Activated CD8-positive, alpha-beta T cell treated with anti-CD3 and anti-CD28 coated beads for 36 hours (primary cell): ENCODE results near the gene ARPC4. TPM values are rescaled to one million over a fixed set of nuclear protein-coding genes. Genes with fewer than 3 reads are reported as not detected.
A peak's percentile ranks its signal among the peaks of the same experiment; 100 is the strongest.
"Not testable (repeated sequence)": the region's sequence is repeated elsewhere in the genome, so short reads cannot be mapped to it uniquely, and the experiment has no call there.

Experiments
- ATAC-seq: fragments of 200-7000 bp; cut with Tn5 transposase; one replicate; pipeline ENCODE4 v1.10.0; 2021; ENCODE audit warnings: mild to moderate bottlenecking, moderate library complexity
- CTCF ChIA-PET: fragments of 350-600 bp; sonication (Branson Sonifier 250); formaldehyde crosslinking; loops from one replicate; lab custom pipeline; 2021; ENCODE audit warnings: antibody characterized with exemption; lab: Charles Lee
- POLR2A ChIA-PET: fragments of 350-600 bp; sonication (Branson Sonifier 250); formaldehyde crosslinking; loops from one replicate; lab custom pipeline; 2021; ENCODE audit warnings: antibody characterized with exemption; lab: Charles Lee
- DNase-seq: peaks from one replicate; pipeline ENCODE4 v3.0.0-alpha.2; 2020
- H3K27ac Mint-ChIP-seq: one replicate; pipeline ENCODE4 v1.8.0; 2021; ENCODE audit warnings: mild to moderate bottlenecking, mixed read lengths
- H3K27me3 Mint-ChIP-seq: one replicate; pipeline ENCODE4 v1.8.0; 2021; ENCODE audit warnings: mixed read lengths
- H3K36me3 Mint-ChIP-seq: one replicate; pipeline ENCODE4 v1.8.0; 2021; ENCODE audit warnings: low read depth, mixed read lengths
- H3K4me1 Mint-ChIP-seq: one replicate; pipeline ENCODE4 v1.8.0; 2021; ENCODE audit warnings: low read depth, mixed read lengths
- H3K4me3 Mint-ChIP-seq: one replicate; pipeline ENCODE4 v1.8.0; 2021; ENCODE audit warnings: mild to moderate bottlenecking, moderate library complexity, mixed read lengths
- H3K9me3 Mint-ChIP-seq: one replicate; pipeline ENCODE4 v1.8.0; 2021; ENCODE audit warnings: mixed read lengths
- CTCF ChIP-seq: fragments of 200-600 bp; IDR thresholded peaks from one replicate; pipeline ENCODE4 v1.8.0; 2022; ENCODE audit warnings: antibody characterized with exemption, mild to moderate bottlenecking
- intact Hi-C: fragments of 100-400 bp; cut with micrococcal nuclease; formaldehyde crosslinking; loops from one replicate; pipeline ENCODE4 v1.10.0; 2022
- total RNA-seq, 2 experiments: library from RNA; stranded (reverse); gene quantifications; one replicate each; pipeline ENCODE4 v1.2.3, GENCODE V29; 2021

Gene ARPC4
- total RNA-seq, 2 experiments from 2014 or later: 205 to 208 TPM

- Mint-ChIP-seq H3K36me3 (peaks cover 16% of the 10 kb centered on the region), H3K9me3 (no peaks in the 10 kb centered on the region), H3K27me3 (no peaks in the 10 kb centered on the region), H3K27ac (no peak overlapping the region), H3K4me1 (peaks cover 23% of the 10 kb centered on the region), H3K4me3 (no peak overlapping the region)
- ATAC-seq: no peak
- intact Hi-C loops: loop anchor here (5.0 kb wide), 1 partner anchor 86 kb away; the partner anchor contains the start of gene CRELD1
- ChIA-PET CTCF (interaction anchor here (1.4 to 1.7 kb wide), 2 partner anchors 68 to 86 kb away, joined by 3 to 10 read pairs; no protein-coding TSS in a partner anchor), POLR2A (interaction anchor here (0.6 kb wide), 1 partner anchor 16 kb away, joined by 3 read pairs; no protein-coding TSS in a partner anchor)
- DNase-seq: no peak
- TF ChIP-seq CTCF: no peak
These were observed 53.3 kb downstream of the ARPC4 start for GRCh38 chr3:9846231-9846630.

GRCh38 chr3:9846931-9847488, 54.1 kb downstream of the ARPC4 start:
- peaks cover 9% of the 10 kb centered on the region for H3K36me3 Mint-ChIP-seq
- peaks cover 19% of the 10 kb centered on the region for H3K4me1 Mint-ChIP-seq
- no peaks in the 10 kb centered on the region for H3K9me3 Mint-ChIP-seq
- H3K4me3 Mint-ChIP-seq: no peak overlapping the region
- DNase-seq (no peak), ATAC-seq (no peak)
- no peaks in the 10 kb centered on the region for H3K27me3 Mint-ChIP-seq
- intact Hi-C loops: loop anchor here (5.0 kb wide), 1 partner anchor 85 kb away; the partner anchor contains the start of gene CRELD1
- ChIA-PET POLR2A (interaction anchor here (0.6 kb wide), 1 partner anchor 17 kb away, joined by 3 read pairs; no protein-coding TSS in a partner anchor), CTCF (interaction anchor here (1.1 to 1.7 kb wide), 2 partner anchors 85 to 99 kb away, joined by 3 to 10 read pairs; no protein-coding TSS in a partner anchor)
- no peak for TF ChIP-seq CTCF
- H3K27ac Mint-ChIP-seq: no peak overlapping the region

- H3K4me1 Mint-ChIP-seq: peaks cover 13% of the 10 kb centered on the region
- POLR2A ChIA-PET, H3K27me3 Mint-ChIP-seq, H3K27ac Mint-ChIP-seq, H3K36me3 Mint-ChIP-seq, ATAC-seq, H3K9me3 Mint-ChIP-seq, DNase-seq, H3K4me3 Mint-ChIP-seq: not testable (repeated sequence)
- CTCF ChIA-PET: interaction anchor here (1.1 to 2.7 kb wide), 4 partner anchors 36 to 98 kb away, joined by 3 to 21 read pairs (median 6); partner anchors contain the start of genes CRELD1 and JAGN1
- intact Hi-C loops: loop anchor here (5.0 kb wide), 1 partner anchor 84 kb away; the partner anchor contains the start of gene CRELD1
These were observed 55.0 kb downstream of the ARPC4 start for GRCh38 chr3:9847870-9848269.

- H3K36me3 Mint-ChIP-seq, H3K27me3 Mint-ChIP-seq, H3K9me3 Mint-ChIP-seq, ATAC-seq, H3K27ac Mint-ChIP-seq, H3K4me3 Mint-ChIP-seq, POLR2A ChIA-PET: not testable (repeated sequence)
- CTCF ChIA-PET: interaction anchor here (0.6 to 2.7 kb wide), 8 partner anchors 18 to 86 kb away, joined by 3 to 21 read pairs (median 4); partner anchors contain the start of genes CRELD1 and JAGN1
- intact Hi-C loops: loop anchor here (5.0 kb wide), 1 partner anchor 83 kb away; the partner anchor contains the start of gene CRELD1
- H3K4me1 Mint-ChIP-seq: peaks cover 13% of the 10 kb centered on the region
- TF ChIP-seq CTCF: peak; percentile 65
- peak; percentile 13 for DNase-seq
These were observed 56.0 kb downstream of the ARPC4 start for GRCh38 chr3:9848860-9849259.

- H3K27ac Mint-ChIP-seq, intact Hi-C loops, H3K4me1 Mint-ChIP-seq, H3K9me3 Mint-ChIP-seq, DNase-seq, ATAC-seq, H3K4me3 Mint-ChIP-seq, H3K36me3 Mint-ChIP-seq, CTCF ChIA-PET, H3K27me3 Mint-ChIP-seq, POLR2A ChIA-PET: not testable (repeated sequence)
These were observed 58.5 kb downstream of the ARPC4 start for GRCh38 chr3:9851383-9851782.

- ATAC-seq, H3K4me1 Mint-ChIP-seq, intact Hi-C loops, H3K9me3 Mint-ChIP-seq, POLR2A ChIA-PET, H3K27me3 Mint-ChIP-seq, H3K27ac Mint-ChIP-seq, H3K4me3 Mint-ChIP-seq, H3K36me3 Mint-ChIP-seq, DNase-seq: not testable (repeated sequence)
- CTCF ChIA-PET: interaction anchor here (1.2 kb wide), 1 partner anchor 25 kb away, joined by 3 read pairs; no protein-coding TSS in a partner anchor
These were observed 59.0 kb downstream of the ARPC4 start for GRCh38 chr3:9851926-9852325.
